Superior temporal gyrus (tissue), 1 donor: Measurements from ENCODE around the gene FCN1.

Experiments
- DNase-seq: peaks from one replicate; pipeline ENCODE4 v3.0.0-alpha.2; 2016; ENCODE audit errors: extremely low spot score

Gene FCN1

GRCh38 chr9:134891713-134892112 is 26.0 kb downstream of the FCN1 start:
- DNase-seq: no peak

GRCh38 chr9:134891053-134891452 is 26.7 kb downstream of the FCN1 start:
- no peak for DNase-seq

GRCh38 chr9:134890155-134890495 is 27.6 kb downstream of the FCN1 start:
- no peak for DNase-seq

GRCh38 chr9:134889386-134890154 is 28.1 kb downstream of the FCN1 start:
- no peak for DNase-seq

GRCh38 chr9:134888603-134889190 is 29.0 kb downstream of the FCN1 start:
- DNase-seq: no peak

GRCh38 chr9:134887686-134888602 is 29.8 kb downstream of the FCN1 start:
- DNase-seq: no peak

GRCh38 chr9:134887219-134887618 is 30.5 kb downstream of the FCN1 start:
- DNase-seq: no peak

GRCh38 chr9:134886413-134886913 is 31.2 kb downstream of the FCN1 start:
- no peak for DNase-seq

GRCh38 chr9:134885679-134886412 is 31.9 kb downstream of the FCN1 start:
- no peak for DNase-seq

- DNase-seq: no peak
Observed at GRCh38 chr9:134885001-134885678, 32.6 kb downstream of the FCN1 start.

- no peak for DNase-seq
Observed at GRCh38 chr9:134884492-134884891, 33.2 kb downstream of the FCN1 start.

GRCh38 chr9:134883040-134883782 is 34.5 kb downstream of the FCN1 start:
- no peak for DNase-seq

- DNase-seq: no peak
Observed at GRCh38 chr9:134882204-134882785, 35.4 kb downstream of the FCN1 start.

GRCh38 chr9:134881313-134881670 is 36.4 kb downstream of the FCN1 start:
- DNase-seq: no peak

- no peak for DNase-seq
Observed at GRCh38 chr9:134880484-134881312, 37.0 kb downstream of the FCN1 start, which contains the start of gene FCN2. TSS of gene FCN2 (plus strand) at chr9:134880810. CDS start at chr9:134880822, 12 bp downstream.

- DNase-seq: no peak
Observed at GRCh38 chr9:134879664-134880483, 37.8 kb downstream of the FCN1 start.

- DNase-seq: no peak
Observed at GRCh38 chr9:134877541-134877940, 40.2 kb downstream of the FCN1 start.

GRCh38 chr9:134875371-134875770 is 42.3 kb downstream of the FCN1 start:
- no peak for DNase-seq
